HCT116 (cell line): ENCODE data around the gene FAM193A. TPM values are rescaled to one million over a fixed set of nuclear protein-coding genes. Genes with fewer than 3 reads are reported as not detected.

Experiments used
- CBX3 ChIP-seq: IDR thresholded peaks from 2 replicates; pipeline ENCODE4 v1.6.1; 2012; ENCODE audit warnings: low read depth
- EGR1 ChIP-seq: IDR thresholded peaks from 2 replicates; pipeline ENCODE4 v1.6.1; 2012; ENCODE audit warnings: low read depth
- EZH2phosphoT487 ChIP-seq: fragments of 200-600 bp; IDR thresholded peaks from 2 replicates; pipeline ENCODE4 v1.6.1; 2018; ENCODE audit warnings: antibody characterized with exemption, borderline replicate concordance
- FOSL1 ChIP-seq: IDR thresholded peaks from 2 replicates; pipeline ENCODE4 v1.6.1; 2012; ENCODE audit warnings: low read depth
- JUND ChIP-seq: IDR thresholded peaks from 2 replicates; pipeline ENCODE4 v1.6.1; 2012
- POLR2AphosphoS5 ChIP-seq: IDR thresholded peaks from 2 replicates; pipeline ENCODE4 v1.6.1; 2011; ENCODE audit warnings: mild to moderate bottlenecking, low read depth, low read length, moderate library complexity
- SIN3A ChIP-seq: IDR thresholded peaks from 2 replicates; pipeline ENCODE4 v1.6.1; 2012; ENCODE audit warnings: low read depth
- total RNA-seq: library from RNA; stranded (reverse); gene quantifications from one replicate; pipeline ENCODE4 v1.2.1, GENCODE V29; 2021; ENCODE audit not compliant: unreplicated experiment
- TF ChIP-seq, protein P1 (sequence below), 3 experiments: fragments of 200-600 bp in 1 of 3; sonication (generic) in 1 of 3; IDR thresholded peaks in 2 of 3; conservative IDR thresholded peaks in 1 of 3; 2 replicates each; pipeline ENCODE4 v1.5.1; 2012 to 2017; ENCODE audit warnings: low read depth in 2 of 3, low read length in 2 of 3, antibody characterized with exemption in 1 of 3, borderline replicate concordance in 1 of 3, control low read depth in 1 of 3, mild to moderate bottlenecking in 1 of 3, mixed read lengths in 1 of 3, mixed run types in 1 of 3, moderate library complexity in 1 of 3; ENCODE audit not compliant: insufficient read depth in 1 of 3
- TF ChIP-seq, protein P2 (sequence below): IDR thresholded peaks from 2 replicates; pipeline ENCODE4 v1.6.1; 2012; ENCODE audit warnings: low read depth
- TF ChIP-seq, protein P3 (sequence below): IDR thresholded peaks from 2 replicates; pipeline ENCODE4 v1.6.1; 2012

FAM193A gene
- total RNA-seq, 1 experiment from 2014 or later, result 15.7 TPM

DNA sequence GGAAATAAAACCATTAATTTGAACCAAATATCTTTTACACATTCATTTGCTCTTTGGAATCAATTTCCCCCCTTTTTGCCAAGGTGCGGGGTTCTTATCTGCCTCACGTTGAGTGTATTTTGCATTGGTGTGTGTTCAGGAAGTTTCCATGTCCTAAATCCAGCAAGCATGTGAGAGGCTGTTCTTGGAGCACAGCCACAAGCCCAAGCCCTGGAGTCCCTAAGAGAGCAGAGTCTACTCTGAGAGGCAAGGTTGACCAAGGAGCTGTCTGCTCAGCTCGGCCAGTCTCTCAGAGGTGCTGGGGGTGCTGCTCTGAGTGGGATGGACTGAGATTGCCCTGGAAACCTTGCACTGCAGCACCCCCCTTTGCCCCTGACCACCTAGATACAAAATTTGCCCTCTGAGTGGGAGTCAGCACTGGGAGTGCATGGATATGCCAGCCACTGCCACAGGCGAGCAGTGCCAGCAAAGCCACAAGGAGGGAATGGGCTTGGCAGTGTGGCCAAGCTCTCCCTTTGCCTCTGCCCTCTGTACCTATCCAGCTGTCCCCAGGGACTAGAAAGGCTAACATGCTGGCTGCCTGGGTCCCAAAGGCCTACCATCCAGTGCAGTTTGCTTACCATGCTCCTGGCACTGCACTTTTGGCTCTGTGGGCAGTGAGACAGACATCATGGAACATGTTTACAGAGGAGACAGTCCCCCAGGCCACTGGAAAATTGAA, 20.5 kb upstream of the FAM193A start (continued):
- TF ChIP-seq, protein P1, sequence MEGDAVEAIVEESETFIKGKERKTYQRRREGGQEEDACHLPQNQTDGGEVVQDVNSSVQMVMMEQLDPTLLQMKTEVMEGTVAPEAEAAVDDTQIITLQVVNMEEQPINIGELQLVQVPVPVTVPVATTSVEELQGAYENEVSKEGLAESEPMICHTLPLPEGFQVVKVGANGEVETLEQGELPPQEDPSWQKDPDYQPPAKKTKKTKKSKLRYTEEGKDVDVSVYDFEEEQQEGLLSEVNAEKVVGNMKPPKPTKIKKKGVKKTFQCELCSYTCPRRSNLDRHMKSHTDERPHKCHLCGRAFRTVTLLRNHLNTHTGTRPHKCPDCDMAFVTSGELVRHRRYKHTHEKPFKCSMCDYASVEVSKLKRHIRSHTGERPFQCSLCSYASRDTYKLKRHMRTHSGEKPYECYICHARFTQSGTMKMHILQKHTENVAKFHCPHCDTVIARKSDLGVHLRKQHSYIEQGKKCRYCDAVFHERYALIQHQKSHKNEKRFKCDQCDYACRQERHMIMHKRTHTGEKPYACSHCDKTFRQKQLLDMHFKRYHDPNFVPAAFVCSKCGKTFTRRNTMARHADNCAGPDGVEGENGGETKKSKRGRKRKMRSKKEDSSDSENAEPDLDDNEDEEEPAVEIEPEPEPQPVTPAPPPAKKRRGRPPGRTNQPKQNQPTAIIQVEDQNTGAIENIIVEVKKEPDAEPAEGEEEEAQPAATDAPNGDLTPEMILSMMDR (IDR thresholded peaks at IDR 0.05 in 2 of 3, conservative IDR thresholded peaks at IDR 0.05 in 1 of 3; ENCODE audit: borderline replicate concordance in 1 of 3, insufficient read depth in 1 of 3, low read depth in 2 of 3, low read length in 2 of 3), result no peak
- TF ChIP-seq, protein P2, sequence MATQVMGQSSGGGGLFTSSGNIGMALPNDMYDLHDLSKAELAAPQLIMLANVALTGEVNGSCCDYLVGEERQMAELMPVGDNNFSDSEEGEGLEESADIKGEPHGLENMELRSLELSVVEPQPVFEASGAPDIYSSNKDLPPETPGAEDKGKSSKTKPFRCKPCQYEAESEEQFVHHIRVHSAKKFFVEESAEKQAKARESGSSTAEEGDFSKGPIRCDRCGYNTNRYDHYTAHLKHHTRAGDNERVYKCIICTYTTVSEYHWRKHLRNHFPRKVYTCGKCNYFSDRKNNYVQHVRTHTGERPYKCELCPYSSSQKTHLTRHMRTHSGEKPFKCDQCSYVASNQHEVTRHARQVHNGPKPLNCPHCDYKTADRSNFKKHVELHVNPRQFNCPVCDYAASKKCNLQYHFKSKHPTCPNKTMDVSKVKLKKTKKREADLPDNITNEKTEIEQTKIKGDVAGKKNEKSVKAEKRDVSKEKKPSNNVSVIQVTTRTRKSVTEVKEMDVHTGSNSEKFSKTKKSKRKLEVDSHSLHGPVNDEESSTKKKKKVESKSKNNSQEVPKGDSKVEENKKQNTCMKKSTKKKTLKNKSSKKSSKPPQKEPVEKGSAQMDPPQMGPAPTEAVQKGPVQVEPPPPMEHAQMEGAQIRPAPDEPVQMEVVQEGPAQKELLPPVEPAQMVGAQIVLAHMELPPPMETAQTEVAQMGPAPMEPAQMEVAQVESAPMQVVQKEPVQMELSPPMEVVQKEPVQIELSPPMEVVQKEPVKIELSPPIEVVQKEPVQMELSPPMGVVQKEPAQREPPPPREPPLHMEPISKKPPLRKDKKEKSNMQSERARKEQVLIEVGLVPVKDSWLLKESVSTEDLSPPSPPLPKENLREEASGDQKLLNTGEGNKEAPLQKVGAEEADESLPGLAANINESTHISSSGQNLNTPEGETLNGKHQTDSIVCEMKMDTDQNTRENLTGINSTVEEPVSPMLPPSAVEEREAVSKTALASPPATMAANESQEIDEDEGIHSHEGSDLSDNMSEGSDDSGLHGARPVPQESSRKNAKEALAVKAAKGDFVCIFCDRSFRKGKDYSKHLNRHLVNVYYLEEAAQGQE, result no peak
- TF ChIP-seq, protein P3, sequence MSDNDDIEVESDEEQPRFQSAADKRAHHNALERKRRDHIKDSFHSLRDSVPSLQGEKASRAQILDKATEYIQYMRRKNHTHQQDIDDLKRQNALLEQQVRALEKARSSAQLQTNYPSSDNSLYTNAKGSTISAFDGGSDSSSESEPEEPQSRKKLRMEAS, result no peak
- TF ChIP-seq EZH2phosphoT487, result no peak
- TF ChIP-seq EGR1, result no peak
- TF ChIP-seq POLR2AphosphoS5, result no peak
- no peak for TF ChIP-seq CBX3
- TF ChIP-seq SIN3A, result no peak
- no peak for TF ChIP-seq FOSL1
- TF ChIP-seq JUND, result no peak
